ENCODE measurements around the gene SIK3.

SIK3 gene

DNA sequence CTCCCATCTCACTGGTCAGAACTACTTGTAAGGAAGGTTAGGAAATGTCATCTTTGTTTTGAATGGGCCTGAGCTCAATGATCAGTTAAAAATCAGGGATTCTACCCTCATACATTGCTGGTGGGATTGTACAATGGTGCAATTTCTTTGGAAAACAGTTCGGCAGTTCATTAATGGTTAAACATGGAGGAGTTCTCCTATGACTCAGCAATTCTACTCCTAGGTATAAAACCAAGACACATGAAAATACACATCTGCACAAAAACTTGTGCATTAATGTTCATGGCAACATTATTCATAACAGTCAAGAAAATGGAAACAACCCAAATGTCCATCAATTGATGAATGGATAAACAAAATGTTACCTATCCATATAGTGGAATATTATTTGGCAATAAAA, 301.7 kb downstream of the SIK3 start:
- Histone ChIP-seq H3K27me3 (replicated peaks; ENCODE audit: control insufficient read depth, insufficient read depth, low read length) (no peaks in the 10 kb centered on the region), H3K36me3 (ENCODE audit: control insufficient read depth, insufficient read depth, low read length) (no peaks in the 10 kb centered on the region), H3K4me3 (replicated peaks; ENCODE audit: low read depth, low read length) (no peak overlapping the region)
- DNase-seq (ENCODE audit: extremely low read depth, insufficient read length), result no peak
- TF ChIP-seq, protein P1, sequence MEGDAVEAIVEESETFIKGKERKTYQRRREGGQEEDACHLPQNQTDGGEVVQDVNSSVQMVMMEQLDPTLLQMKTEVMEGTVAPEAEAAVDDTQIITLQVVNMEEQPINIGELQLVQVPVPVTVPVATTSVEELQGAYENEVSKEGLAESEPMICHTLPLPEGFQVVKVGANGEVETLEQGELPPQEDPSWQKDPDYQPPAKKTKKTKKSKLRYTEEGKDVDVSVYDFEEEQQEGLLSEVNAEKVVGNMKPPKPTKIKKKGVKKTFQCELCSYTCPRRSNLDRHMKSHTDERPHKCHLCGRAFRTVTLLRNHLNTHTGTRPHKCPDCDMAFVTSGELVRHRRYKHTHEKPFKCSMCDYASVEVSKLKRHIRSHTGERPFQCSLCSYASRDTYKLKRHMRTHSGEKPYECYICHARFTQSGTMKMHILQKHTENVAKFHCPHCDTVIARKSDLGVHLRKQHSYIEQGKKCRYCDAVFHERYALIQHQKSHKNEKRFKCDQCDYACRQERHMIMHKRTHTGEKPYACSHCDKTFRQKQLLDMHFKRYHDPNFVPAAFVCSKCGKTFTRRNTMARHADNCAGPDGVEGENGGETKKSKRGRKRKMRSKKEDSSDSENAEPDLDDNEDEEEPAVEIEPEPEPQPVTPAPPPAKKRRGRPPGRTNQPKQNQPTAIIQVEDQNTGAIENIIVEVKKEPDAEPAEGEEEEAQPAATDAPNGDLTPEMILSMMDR (IDR thresholded peaks at IDR 0.05; ENCODE audit: insufficient read depth, low read length, poor library complexity, severe bottlenecking), result no peak

DNA sequence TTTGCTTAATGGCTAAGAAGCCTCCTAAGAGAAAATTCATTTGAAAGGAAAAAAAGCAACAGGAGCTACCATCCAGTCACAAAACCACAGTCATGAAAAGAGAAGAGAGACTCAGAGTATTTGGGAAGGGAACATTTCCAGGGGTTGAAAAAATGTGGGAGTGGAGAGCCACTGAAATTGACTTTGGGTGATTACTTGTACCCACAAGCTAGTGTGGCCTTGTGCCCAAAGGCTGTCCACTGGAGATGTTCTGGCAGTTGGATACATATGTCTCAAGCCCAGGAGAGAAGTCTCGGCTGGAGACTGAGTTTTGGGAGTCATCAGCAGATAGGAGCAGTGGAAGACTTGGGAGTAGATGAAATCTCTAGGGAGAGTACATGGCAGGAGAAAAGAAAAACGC, 303.4 kb downstream of the SIK3 start:
- Histone ChIP-seq H3K4me3 (replicated peaks; ENCODE audit: low read depth, low read length) (no peak overlapping the region), H3K27me3 (replicated peaks; ENCODE audit: control insufficient read depth, insufficient read depth, low read length) (no peaks in the 10 kb centered on the region), H3K36me3 (ENCODE audit: control insufficient read depth, insufficient read depth, low read length) (no peaks in the 10 kb centered on the region)
- no peak for DNase-seq (ENCODE audit: extremely low read depth, insufficient read length)
- TF ChIP-seq, protein P1 (IDR thresholded peaks at IDR 0.05; ENCODE audit: insufficient read depth, low read length, poor library complexity, severe bottlenecking), result no peak

DNA sequence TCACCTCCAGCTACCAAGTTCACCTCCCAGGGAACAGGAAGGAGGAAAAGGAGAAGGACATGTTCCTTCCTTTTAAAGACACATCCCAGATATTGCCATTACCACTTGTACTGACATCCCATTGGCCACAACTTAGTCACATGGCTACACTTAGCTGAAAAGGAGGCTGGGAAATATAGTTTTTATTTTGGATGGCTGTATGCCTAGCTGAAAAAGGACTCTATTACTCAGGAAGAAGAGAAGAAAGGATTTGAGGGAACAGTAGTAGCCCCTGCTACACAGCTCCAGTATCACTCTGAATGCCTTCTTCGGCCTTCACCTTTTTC, 304.5 kb downstream of the SIK3 start:
- no peak overlapping the region for H3K4me3 ChIP-seq (replicated peaks; ENCODE audit: low read depth, low read length)
- no peaks in the 10 kb centered on the region for H3K27me3 ChIP-seq (replicated peaks; ENCODE audit: control insufficient read depth, insufficient read depth, low read length)
- TF ChIP-seq, protein P1 (IDR thresholded peaks at IDR 0.05; ENCODE audit: insufficient read depth, low read length, poor library complexity, severe bottlenecking), result no peak
- no peaks in the 10 kb centered on the region for H3K36me3 ChIP-seq (ENCODE audit: control insufficient read depth, insufficient read depth, low read length)
- no peak for DNase-seq (ENCODE audit: extremely low read depth, insufficient read length)
